Fibroblast of skin of right biceps (primary cell): ENCODE results near the gene GRIK3.

Experiments
- DNase-seq: peaks from one replicate; pipeline ENCODE4 v3.0.0-alpha.2; 2013

The GRIK3 gene

GRCh38 chr1:36871146-36871971 is 163.0 kb downstream of the GRIK3 start:
- DNase-seq = no peak

GRCh38 chr1:36869826-36870225 is 164.5 kb downstream of the GRIK3 start:
- DNase-seq = no peak

GRCh38 chr1:36869054-36869453 is 165.3 kb downstream of the GRIK3 start:
- DNase-seq = no peak

GRCh38 chr1:36867575-36867974 is 166.7 kb downstream of the GRIK3 start:
- no peak for DNase-seq

- DNase-seq = no peak
These were observed 168.0 kb downstream of the GRIK3 start for GRCh38 chr1:36866169-36866814.

- no peak for DNase-seq
These were observed 168.8 kb downstream of the GRIK3 start for GRCh38 chr1:36865602-36865900.

GRCh38 chr1:36864823-36865601 is 169.3 kb downstream of the GRIK3 start:
- no peak for DNase-seq

GRCh38 chr1:36864182-36864822 is 170.0 kb downstream of the GRIK3 start:
- DNase-seq = no peak

GRCh38 chr1:36863500-36863899 is 170.8 kb downstream of the GRIK3 start:
- no peak for DNase-seq

- DNase-seq = no peak
These were observed 171.3 kb downstream of the GRIK3 start for GRCh38 chr1:36863061-36863460.

- DNase-seq = no peak
These were observed 172.9 kb downstream of the GRIK3 start for GRCh38 chr1:36861375-36861774.

- no peak for DNase-seq
These were observed 174.4 kb downstream of the GRIK3 start for GRCh38 chr1:36859926-36860325.

GRCh38 chr1:36858981-36859380 is 175.3 kb downstream of the GRIK3 start:
- DNase-seq = no peak

GRCh38 chr1:36858553-36858952 is 175.8 kb downstream of the GRIK3 start:
- no peak for DNase-seq

GRCh38 chr1:36857754-36858153 is 176.6 kb downstream of the GRIK3 start:
- no peak for DNase-seq

- no peak for DNase-seq
These were observed 178.4 kb downstream of the GRIK3 start for GRCh38 chr1:36855699-36856494.

- no peak for DNase-seq
These were observed 180.7 kb downstream of the GRIK3 start for GRCh38 chr1:36853638-36854037.

- no peak for DNase-seq
These were observed 181.7 kb downstream of the GRIK3 start for GRCh38 chr1:36852586-36852985.

GRCh38 chr1:36851595-36851994 is 182.7 kb downstream of the GRIK3 start:
- no peak for DNase-seq

- DNase-seq = no peak
These were observed 183.2 kb downstream of the GRIK3 start for GRCh38 chr1:36851087-36851486.

GRCh38 chr1:36849956-36850355 is 184.4 kb downstream of the GRIK3 start:
- no peak for DNase-seq

- DNase-seq = no peak
These were observed 186.6 kb downstream of the GRIK3 start for GRCh38 chr1:36847761-36848160.

- no peak for DNase-seq
These were observed 187.1 kb downstream of the GRIK3 start for GRCh38 chr1:36847186-36847585.
